H1 (cell line): ENCODE data around the gene OLR1. TPM values are rescaled to one million over a fixed set of nuclear protein-coding genes. Genes with fewer than 3 reads are reported as not detected.

ENCODE experiments used
- CTCF ChIA-PET: fragments of 300-600 bp; sonication (Branson Sonifier 250); formaldehyde crosslinking; loops from one replicate; lab custom pipeline; 2021; ENCODE audit not compliant: partially characterized antibody; lab: Charles Lee
- POLR2A ChIA-PET: fragments of 300-600 bp; sonication (Branson Sonifier 250); formaldehyde crosslinking; loops from one replicate; lab custom pipeline; 2021; ENCODE audit warnings: inconsistent platforms; ENCODE audit not compliant: partially characterized antibody; lab: Charles Lee
- DNase-seq, 2 experiments: peaks; one replicate each; pipeline versions ENCODE4 v3.0.0 to v3.0.0-alpha.2; 2010 to 2022; ENCODE audit warnings: low spot score in 2 of 2, low read depth in 1 of 2, mixed read lengths in 1 of 2
- FAIRE-seq: peaks from 2 replicates; lab custom pipeline; 2011; peaks lifted over from hg19 to GRCh38; lab: Jason Lieb, UNC
- H2AFZ ChIP-seq: 2 replicates; pipeline ENCODE4 v1.8.1; 2012; ENCODE audit warnings: low read length, inconsistent platforms
- H2AK5ac ChIP-seq: 2 replicates; pipeline ENCODE4 v1.6.1; 2013; ENCODE audit warnings: low read depth, low read length
- H2BK120ac ChIP-seq: replicated peaks from 2 replicates; pipeline ENCODE3; 2013; ENCODE audit warnings: low read depth, low read length, inconsistent platforms
- H2BK12ac ChIP-seq: 2 replicates; pipeline ENCODE4 v1.6.1; 2013; ENCODE audit warnings: low read depth, low read length
- H2BK15ac ChIP-seq: 2 replicates; pipeline ENCODE4 v1.6.1; 2013; ENCODE audit warnings: low read length
- H2BK20ac ChIP-seq: 2 replicates; pipeline ENCODE4 v1.6.1; 2013; ENCODE audit warnings: low read length
- H2BK5ac ChIP-seq: 2 replicates; pipeline ENCODE4 v1.6.1; 2013; ENCODE audit warnings: low read depth, low read length
- H3K14ac ChIP-seq: 2 replicates; pipeline ENCODE4 v1.6.1; 2013; ENCODE audit warnings: inconsistent platforms; ENCODE audit not compliant: insufficient read length
- H3K18ac ChIP-seq: 2 replicates; pipeline ENCODE4 v1.6.1; 2013; ENCODE audit warnings: low read length; ENCODE audit errors: extremely low read depth
- H3K23ac ChIP-seq: 2 replicates; pipeline ENCODE4 v1.6.1; 2013; ENCODE audit warnings: inconsistent platforms; ENCODE audit not compliant: insufficient read length
- H3K23me2 ChIP-seq: 2 replicates; pipeline ENCODE4 v1.6.1; 2013; ENCODE audit warnings: low read depth, low read length
- H3K27ac ChIP-seq: 2 replicates; pipeline ENCODE4 v1.6.1; 2011; ENCODE audit warnings: low read depth, low read length, inconsistent platforms
- H3K27me3 ChIP-seq, 4 experiments: replicated peaks in 1 of 4; 1 replicate in 1 of 4; 2 replicates in 3 of 4; pipeline versions ENCODE4 v1.6.1 to v1.8.1; 2011 to 2013; ENCODE audit warnings: low read length in 3 of 4, mild to moderate bottlenecking in 3 of 4, inconsistent platforms in 2 of 4, mixed read lengths in 2 of 4, moderate library complexity in 1 of 4; ENCODE audit not compliant: control insufficient read depth in 3 of 4, insufficient read depth in 3 of 4; ENCODE audit errors: extremely low read depth in 1 of 4
- H3K36me3 ChIP-seq, 4 experiments: 2 replicates each; pipeline versions ENCODE4 v1.6.1 to v1.8.1; 2011 to 2013; ENCODE audit warnings: mild to moderate bottlenecking in 4 of 4, low read length in 3 of 4, moderate library complexity in 2 of 4, control low read depth in 1 of 4, inconsistent platforms in 1 of 4; ENCODE audit not compliant: insufficient read depth in 4 of 4, control insufficient read depth in 2 of 4
- H3K4ac ChIP-seq: replicated peaks from 2 replicates; pipeline ENCODE3; 2013; ENCODE audit warnings: low read length, low read depth, mixed read lengths, inconsistent platforms; ENCODE audit not compliant: insufficient read length
- H3K4me1 ChIP-seq, 4 experiments: replicated peaks in 1 of 4; 1 replicate in 1 of 4; 2 replicates in 3 of 4; pipeline versions ENCODE4 v1.6.1 to v1.8.1; 2011 to 2013; ENCODE audit warnings: low read length in 3 of 4, inconsistent platforms in 2 of 4, mixed read lengths in 1 of 4; ENCODE audit not compliant: insufficient read depth in 4 of 4, control insufficient read depth in 3 of 4
- H3K4me2 ChIP-seq, 2 experiments: 2 replicates each; pipeline versions ENCODE4 v1.6.1 to v1.8.1; 2011 to 2013; ENCODE audit warnings: low read depth in 2 of 2, low read length in 2 of 2, control low read depth in 1 of 2, inconsistent platforms in 1 of 2, mild to moderate bottlenecking in 1 of 2; ENCODE audit not compliant: insufficient read depth in 1 of 2
- H3K4me3 ChIP-seq, 4 experiments: fragments of 200-600, 300-600 bp in 1 of 4; sonication (generic), shearing (Covaris generic), sonication (Bioruptor Twin) in 1 of 4; 2 replicates each; pipeline versions ENCODE4 v1.5.1 to v1.8.1; 2011 to 2016; ENCODE audit warnings: low read length in 4 of 4, low read depth in 3 of 4, control low read depth in 2 of 4, inconsistent platforms in 2 of 4, mild to moderate bottlenecking in 2 of 4, mixed read lengths in 1 of 4, moderate library complexity in 1 of 4; ENCODE audit not compliant: insufficient read depth in 2 of 4; ENCODE audit errors: extremely low read depth in 1 of 4
- H3K56ac ChIP-seq: replicated peaks from 2 replicates; pipeline ENCODE3; 2013; ENCODE audit warnings: low read depth, mild to moderate bottlenecking, mixed read lengths, low read length, inconsistent platforms; ENCODE audit not compliant: insufficient read length
- H3K79me1 ChIP-seq: 2 replicates; pipeline ENCODE4 v1.6.1; 2013; ENCODE audit warnings: low read depth, low read length, control low read depth
- H3K79me2 ChIP-seq, 2 experiments: 2 replicates each; pipeline versions ENCODE4 v1.6.1 to v1.8.1; 2012 to 2013; ENCODE audit warnings: low read length in 2 of 2, mild to moderate bottlenecking in 2 of 2, inconsistent platforms in 1 of 2; ENCODE audit not compliant: insufficient read depth in 2 of 2, control insufficient read depth in 1 of 2
- H3K9ac ChIP-seq, 4 experiments: replicated peaks in 1 of 4; 1 replicate in 1 of 4; 2 replicates in 3 of 4; pipeline versions ENCODE4 v1.6.1 to v1.8.1; 2011 to 2013; ENCODE audit warnings: low read depth in 3 of 4, low read length in 3 of 4, control low read depth in 2 of 4, mild to moderate bottlenecking in 2 of 4, moderate library complexity in 2 of 4, inconsistent platforms in 1 of 4; ENCODE audit errors: extremely low read depth in 1 of 4
- H3K9me3 ChIP-seq, 2 experiments: 2 replicates each; pipeline versions ENCODE4 v1.6.1 to v1.8.1; 2012 to 2013; ENCODE audit warnings: mild to moderate bottlenecking in 2 of 2, moderate library complexity in 2 of 2, control low read depth in 1 of 2, inconsistent platforms in 1 of 2, low read depth in 1 of 2, low read length in 1 of 2, mixed read lengths in 1 of 2; ENCODE audit not compliant: insufficient read depth in 2 of 2
- H4K20me1 ChIP-seq, 2 experiments: replicated peaks in 1 of 2; 2 replicates each; pipeline versions ENCODE3 to v1.8.1; 2011 to 2013; ENCODE audit warnings: inconsistent platforms in 2 of 2, low read length in 2 of 2, mild to moderate bottlenecking in 1 of 2; ENCODE audit not compliant: insufficient read depth in 2 of 2, control insufficient read depth in 1 of 2
- H4K5ac ChIP-seq: 2 replicates; pipeline ENCODE4 v1.6.1; 2013; ENCODE audit warnings: low read length, low read depth, mixed read lengths, inconsistent platforms; ENCODE audit not compliant: insufficient read length
- H4K8ac ChIP-seq: 2 replicates; pipeline ENCODE4 v1.8.0; 2013; ENCODE audit warnings: mild to moderate bottlenecking, moderate library complexity, low read length, inconsistent platforms; ENCODE audit not compliant: insufficient read depth; ENCODE audit errors: extremely low read depth
- H4K91ac ChIP-seq: replicated peaks from 2 replicates; pipeline ENCODE3; 2013; ENCODE audit warnings: low read length, mixed read lengths, inconsistent platforms; ENCODE audit not compliant: insufficient read length
- ATF2 ChIP-seq: IDR thresholded peaks from 2 replicates; pipeline ENCODE4 v1.6.1; 2012; ENCODE audit warnings: low read length, inconsistent platforms
- GABPA ChIP-seq: IDR thresholded peaks from 2 replicates; pipeline ENCODE4 v1.6.1; 2011; ENCODE audit warnings: mild to moderate bottlenecking, low read length, moderate library complexity, borderline replicate concordance; ENCODE audit not compliant: insufficient read depth
- JUN ChIP-seq: IDR thresholded peaks from 2 replicates; pipeline ENCODE4 v1.6.1; 2011; ENCODE audit warnings: low read depth, mild to moderate bottlenecking, improper control_type of control experiment, low read length
- SAP30 ChIP-seq: fragments of 300-600 bp; sonication (generic); IDR thresholded peaks from 2 replicates; pipeline ENCODE4 v1.7.1; 2012; ENCODE audit warnings: low read length, moderate library complexity, mild to moderate bottlenecking, inconsistent platforms; ENCODE audit not compliant: insufficient read depth, insufficient replicate concordance
- USF2 ChIP-seq: IDR thresholded peaks from 2 replicates; pipeline ENCODE4 v1.6.1; 2011; ENCODE audit warnings: low read length, improper control_type of control experiment
- YY1 ChIP-seq: IDR thresholded peaks from 2 replicates; pipeline ENCODE4 v1.6.1; 2011; ENCODE audit warnings: low read depth, mild to moderate bottlenecking, low read length
- WGBS, 2 experiments: shearing (Covaris generic) in 1 of 2; methylation state at CpG; one replicate each; pipeline versions ENCODE4 v1.1.6 to v1.1.7; 2013 to 2015; ENCODE audit warnings: low lambda C conversion rate in 2 of 2, mixed read lengths in 2 of 2, inconsistent platforms in 1 of 2, low coverage in 1 of 2, missing lambda C conversion rate in 1 of 2; ENCODE audit not compliant: insufficient replicate concordance in 2 of 2, insufficient coverage in 1 of 2, insufficient read length in 1 of 2; ENCODE audit errors: extremely low coverage in 1 of 2, missing lambda C conversion rate in 1 of 2; 5-methylcytosine and 5-hydroxymethylcytosine counted together
- polyA plus RNA-seq, 7 experiments: library from polyadenylated mRNA; depleted of rRNA in 3 of 7; stranded (reverse) in 5 of 7; unstranded in 2 of 7; fragments of >200 nt in 5 of 7; fragments of 200-250 nt in 2 of 7; gene quantifications; 1 replicate in 5 of 7; 2 replicates in 1 of 7; 4 replicates in 1 of 7; pipeline versions ENCODE4 v1.2.1 to v1.2.3, GENCODE V29; 2011 to 2013; ENCODE audit warnings: missing spikeins in 2 of 7, mixed read lengths in 2 of 7
- total RNA-seq: library from RNA; stranded (reverse); fragmentation: NEBNext Ultra II Directional; extraction: Animal tissue kit (Norgen Biotek cat#: 25700); gene quantifications from 2 replicates; pipeline ENCODE4 v1.2.1, GENCODE V29; 2021

OLR1 gene
- total and polyA plus RNA-seq, 2 of the 8 experiments (the other 6 are each of a cell fraction or from before 2014, with no cell fraction given): not detected

- FAIRE-seq: no peak
These were observed 7.8 kb upstream of the OLR1 start for GRCh38 chr12:10179776-10180181.

More at GRCh38 chr12:10179776-10180181, 7.8 kb upstream of the OLR1 start:
- Histone ChIP-seq H2BK20ac (no peak overlapping the region), H3K27ac (no peak overlapping the region), H3K4me1 (no peaks in the 10 kb centered on the region), H3K18ac (no peak overlapping the region), H4K5ac (no peak overlapping the region), H3K14ac (no peak overlapping the region), H3K4me3 (no peak overlapping the region), H2BK120ac (no peak overlapping the region), H4K91ac (no peak overlapping the region), H2BK15ac (no peak overlapping the region), H3K36me3 (no peaks in the 10 kb centered on the region), H2BK5ac (no peak overlapping the region), H3K9ac (no peak overlapping the region), H3K4ac (no peak overlapping the region), H3K23ac (no peak overlapping the region), H3K27me3 (no peaks in the 10 kb centered on the region), H3K4me2 (no peak overlapping the region), H2AK5ac (no peak overlapping the region), H2BK12ac (no peak overlapping the region), H3K23me2 (no peaks in the 10 kb centered on the region), H2AFZ (no peak overlapping the region), H3K79me1 (no peaks in the 10 kb centered on the region), H3K9me3 (no peaks in the 10 kb centered on the region), H3K56ac (no peak overlapping the region), H4K8ac (no peak overlapping the region), H3K79me2 (no peaks in the 10 kb centered on the region), H4K20me1 (no peaks in the 10 kb centered on the region)
- WGBS, 2 experiments: 90% methylated on average over 5 of the region's 5 CpGs; no CpG with 5 or more reads in 1 of the 2 experiments
- ChIA-PET CTCF (no interaction called here), POLR2A (no interaction called here)
- no peak for DNase-seq
- TF ChIP-seq YY1: no peak
- TF ChIP-seq JUN: no peak
- no peak for TF ChIP-seq GABPA
- TF ChIP-seq USF2: no peak
- TF ChIP-seq ATF2: no peak
- no peak for TF ChIP-seq SAP30
